ENCODE results near the gene CA6.
"Not testable (repeated sequence)": the region's sequence is repeated elsewhere in the genome, so short reads cannot be mapped to it uniquely, and the experiment has no call there.

CA6 gene

DNA sequence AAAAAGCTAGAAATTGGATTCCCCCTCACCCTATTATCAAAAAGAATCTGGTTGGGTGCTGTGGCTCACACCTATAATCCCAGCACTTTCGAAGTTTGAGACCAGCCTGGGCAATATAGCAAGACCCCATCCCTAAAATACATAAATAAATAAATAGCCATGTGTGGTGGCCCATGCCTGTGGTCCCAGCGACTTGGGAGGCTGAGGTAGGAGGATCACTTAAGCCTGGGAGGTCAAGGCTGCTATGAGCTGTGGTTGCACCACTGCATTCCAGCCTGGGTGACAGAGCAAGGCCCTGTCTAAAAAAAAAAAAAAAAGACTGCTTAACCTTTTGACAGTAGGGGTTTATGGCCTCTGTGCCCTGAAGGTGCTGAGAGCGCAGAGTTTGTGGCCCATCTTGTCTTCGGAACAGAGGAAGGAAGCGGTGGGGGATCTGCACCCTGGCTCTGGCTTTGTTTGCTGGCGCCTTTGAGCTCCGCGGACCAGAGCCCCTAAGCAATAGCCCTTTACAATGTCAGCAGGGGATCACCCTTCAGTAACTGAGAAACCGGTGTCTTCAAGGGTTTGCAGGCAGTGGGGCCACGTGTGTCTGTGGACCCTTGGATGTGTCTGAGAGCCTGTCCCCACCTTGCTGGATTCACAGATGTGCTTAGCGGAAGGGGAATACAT is 58.5 kb downstream of the CA6 start:
- no peak for DNase-seq

DNA sequence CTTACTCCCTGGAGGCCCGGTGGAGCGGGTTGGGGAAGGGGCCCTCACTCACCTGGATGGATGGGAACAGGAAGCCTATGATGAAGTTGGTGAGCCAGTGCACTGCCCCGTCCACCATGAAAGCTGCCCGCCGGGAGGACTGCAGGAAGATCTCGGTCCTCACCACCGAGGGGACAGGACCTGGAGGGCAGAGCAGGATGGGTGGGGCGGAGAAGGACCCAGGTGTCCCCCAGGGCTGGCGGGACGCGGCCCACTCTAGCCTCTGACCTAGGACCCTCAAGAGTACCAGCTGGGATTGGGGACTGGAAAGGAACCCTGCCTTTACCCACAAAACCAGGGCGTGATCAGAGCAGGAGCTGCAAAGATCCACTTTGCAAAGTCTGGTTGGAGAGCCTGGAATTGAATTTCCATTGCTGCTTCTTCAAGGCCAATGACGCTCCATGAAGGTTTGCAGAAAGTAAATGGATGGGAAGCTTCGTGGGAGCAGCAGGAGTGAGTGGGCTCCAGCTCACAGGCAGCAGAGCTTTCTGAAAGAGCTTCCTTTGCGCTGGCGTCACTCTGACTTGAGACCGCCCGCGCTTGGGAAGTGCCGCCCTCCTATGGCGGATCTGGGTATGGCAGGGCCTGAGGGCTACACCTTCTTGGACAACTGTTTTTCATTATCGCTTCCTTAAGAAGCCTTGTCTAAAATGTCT is 59.2 kb downstream of the CA6 start:
- DNase-seq = peak in 42 of 51 donors; percentile 1 to 73 (median 34)

DNA sequence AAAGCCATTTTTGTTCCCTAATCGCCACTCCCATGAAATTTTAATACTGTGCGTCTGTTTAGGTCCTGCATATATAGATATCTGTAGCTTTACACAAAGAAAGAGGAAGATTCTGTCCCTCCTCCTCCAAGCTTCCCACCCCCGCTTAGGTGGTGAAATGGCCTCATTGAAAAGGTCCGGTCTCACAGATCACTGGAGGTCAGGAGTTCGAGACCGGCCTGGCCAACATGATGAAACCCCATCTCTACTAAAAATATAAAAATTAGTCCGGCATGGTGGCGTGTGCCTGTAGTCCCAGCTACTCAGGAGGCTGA is 59.7 kb downstream of the CA6 start:
- no peak for DNase-seq

DNA sequence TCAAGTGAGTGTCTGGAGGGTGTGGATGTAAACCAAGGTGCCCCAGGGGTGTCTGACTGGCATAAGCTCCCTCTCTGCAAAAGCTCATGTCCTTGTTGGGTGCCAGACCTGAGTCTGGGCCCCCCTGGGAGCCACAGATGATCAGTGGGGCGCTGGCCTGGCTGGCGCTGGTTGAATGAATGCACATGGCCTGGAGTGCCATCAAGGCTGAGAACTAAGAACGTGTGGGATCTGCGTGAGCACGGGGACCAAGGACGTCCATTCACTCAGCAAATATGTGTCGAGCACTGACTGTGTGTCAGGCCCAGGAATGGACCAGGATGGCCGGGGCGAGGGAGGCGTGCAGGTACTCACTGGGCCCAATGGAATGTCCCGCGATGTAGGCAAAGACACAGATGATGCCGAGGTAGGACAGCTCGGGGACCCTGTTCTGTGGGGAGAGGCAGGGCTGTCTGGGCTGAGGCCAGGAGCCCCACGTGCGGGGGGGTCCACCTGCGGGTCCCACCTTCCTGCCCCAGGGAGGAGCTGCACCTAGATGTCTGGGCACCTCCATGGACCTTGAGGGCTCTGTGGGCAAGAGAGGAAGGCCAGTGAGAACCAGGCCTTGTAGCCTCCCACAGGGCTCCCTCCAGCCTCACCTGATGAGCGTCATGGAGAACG is 61.4 kb downstream of the CA6 start:
- DNase-seq = no peak

DNA sequence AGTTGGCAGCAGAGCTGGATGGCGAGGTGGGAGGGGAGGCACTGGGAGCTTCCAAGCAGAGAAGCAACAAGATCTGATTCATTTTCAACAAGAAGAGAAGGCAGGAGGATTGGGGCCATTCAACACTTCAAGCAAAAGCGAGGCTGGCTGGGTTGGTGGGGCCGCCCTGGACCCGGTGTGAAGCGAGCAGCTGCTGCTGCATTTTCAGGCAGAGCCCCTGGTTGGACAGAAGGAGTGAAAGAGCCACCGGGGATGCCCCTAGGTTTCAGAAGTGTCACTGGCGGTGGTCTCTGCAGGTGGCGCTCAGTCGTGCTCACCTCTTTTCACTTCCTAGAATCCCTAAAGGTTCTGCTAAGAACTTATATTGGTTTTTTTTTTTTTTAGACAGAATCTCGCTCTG is 62.6 kb downstream of the CA6 start:
- DNase-seq = no peak

DNA sequence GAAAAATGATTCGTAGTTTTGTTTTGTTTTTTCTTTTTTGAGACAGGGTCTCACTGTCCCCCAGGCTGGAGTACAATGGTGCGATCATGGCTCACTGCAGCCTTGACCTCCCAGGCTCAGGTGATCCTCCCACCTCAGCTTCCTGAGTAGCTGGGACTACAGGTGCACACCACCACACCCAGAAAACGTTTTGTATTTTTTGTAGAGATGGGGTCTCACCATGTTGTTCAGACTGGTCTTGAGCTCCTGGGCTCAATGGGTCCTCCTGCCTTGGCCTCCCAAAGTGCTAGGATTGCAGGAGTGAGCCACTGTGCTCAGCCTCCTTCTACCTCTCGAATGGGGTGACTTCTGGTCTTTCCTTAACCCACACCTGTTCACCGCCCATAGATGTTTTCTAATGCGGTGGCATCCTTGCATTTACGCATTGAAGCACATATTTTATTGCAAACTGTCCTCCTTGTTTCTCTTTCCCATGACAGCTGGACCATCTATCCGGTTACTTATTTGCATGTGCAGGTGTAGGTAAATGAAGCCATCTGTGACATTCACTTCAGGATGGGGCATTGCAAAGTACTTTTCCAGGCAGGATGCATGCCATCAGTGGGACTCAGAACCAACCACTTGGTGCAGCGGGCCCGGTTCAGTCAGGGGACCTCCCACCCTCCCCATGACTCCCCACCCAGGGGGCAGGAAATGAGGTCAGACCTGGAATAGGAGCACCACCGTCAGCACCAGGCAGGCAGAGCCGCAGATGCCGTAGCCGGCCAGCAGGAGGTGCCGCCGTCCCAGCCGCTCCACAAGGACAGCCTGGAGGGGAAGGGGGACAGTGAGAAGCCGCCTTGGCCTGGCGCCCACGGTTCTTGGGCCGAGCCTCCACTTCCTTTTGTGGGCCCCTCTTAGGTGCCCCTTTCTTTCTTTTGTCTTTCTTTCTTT is 64.0 kb downstream of the CA6 start:
- no peak for DNase-seq

DNA sequence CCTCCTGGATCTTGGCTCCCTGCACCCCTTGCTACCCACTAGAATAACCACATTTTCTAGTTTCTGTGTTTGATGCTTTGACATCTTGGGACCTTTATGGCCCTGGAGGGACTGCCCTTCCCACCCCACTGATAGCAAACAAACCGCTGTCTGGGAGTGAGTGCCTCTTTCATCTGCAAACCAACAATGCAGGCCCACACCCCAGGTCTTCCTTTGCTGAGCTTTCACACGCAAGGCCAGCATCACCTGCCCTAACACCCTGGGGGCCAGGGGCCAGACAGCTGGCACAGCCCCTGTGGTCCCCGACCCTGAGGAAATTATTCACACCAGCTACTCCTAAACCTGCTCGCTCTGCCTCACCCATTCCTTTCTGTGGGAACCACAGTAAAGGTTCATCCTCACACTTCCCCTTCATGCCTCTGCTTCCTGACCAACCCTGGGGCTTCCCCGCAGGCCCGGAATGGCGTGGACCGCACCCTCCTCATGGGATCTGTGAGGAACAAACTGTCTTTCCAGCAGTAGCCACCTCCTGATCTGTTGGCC is 65.2 kb downstream of the CA6 start:
- DNase-seq = no peak

DNA sequence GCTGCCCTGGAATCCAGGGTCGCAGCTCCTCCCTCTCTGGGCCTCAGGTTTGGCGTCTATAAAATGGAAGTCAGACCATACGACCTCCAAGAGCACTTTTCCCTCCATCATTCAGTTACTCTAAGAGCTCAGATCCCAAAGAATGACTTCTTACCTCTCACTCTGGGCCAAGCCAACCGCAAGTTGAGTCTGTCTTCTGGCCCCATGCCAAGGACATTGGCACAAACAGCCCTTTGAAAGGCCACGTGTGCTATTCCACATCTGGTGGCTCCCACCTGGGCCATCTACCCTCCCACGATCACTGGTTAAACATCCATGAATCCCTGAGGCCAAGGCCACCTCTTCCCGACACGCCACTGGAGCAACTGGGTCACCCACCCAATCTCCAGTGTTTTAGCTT is 68.2 kb downstream of the CA6 start:
- no peak for DNase-seq

DNA sequence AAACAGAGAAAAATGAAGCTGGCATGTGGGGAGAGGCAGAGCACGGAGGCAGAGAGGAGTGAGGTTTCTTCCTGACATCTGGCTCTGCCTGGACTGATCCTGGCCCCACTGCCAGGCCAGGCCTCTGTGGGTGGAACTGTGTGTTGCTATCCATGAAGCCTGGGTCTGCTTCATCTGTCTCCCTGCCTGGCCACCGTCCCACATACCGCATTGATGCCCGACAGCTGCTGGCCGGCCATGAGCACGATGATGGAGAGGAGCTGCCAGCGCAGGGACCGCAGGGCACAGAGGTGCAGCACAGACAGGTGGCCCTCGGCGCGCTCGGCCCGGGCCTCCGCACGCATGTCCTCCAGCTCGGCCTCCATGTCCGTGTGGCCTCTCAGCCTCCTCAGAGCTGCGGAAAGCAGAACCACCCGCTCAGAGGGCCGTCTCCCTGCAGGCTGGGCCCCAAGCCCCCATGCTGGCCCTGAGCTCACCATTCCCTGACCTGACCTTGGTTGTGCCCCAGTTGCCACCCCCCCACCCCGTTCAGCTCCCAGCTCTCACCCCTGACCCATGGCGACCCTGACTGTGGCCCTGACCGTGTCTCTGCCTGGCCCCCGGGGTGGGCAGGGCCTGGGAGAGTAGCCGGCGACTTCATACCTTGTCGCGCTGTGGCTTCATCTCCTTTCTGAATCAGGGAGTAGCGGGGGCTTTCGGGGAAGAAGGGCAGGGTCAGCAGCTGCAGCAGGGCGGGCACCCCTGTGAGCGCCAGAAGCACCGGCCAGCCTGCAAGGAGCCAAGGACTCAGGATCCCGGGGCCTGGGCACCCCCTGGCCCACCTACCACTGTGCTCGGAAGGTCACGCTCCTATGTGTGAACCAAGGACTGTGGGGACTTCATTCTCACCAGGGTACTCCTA is 69.1 kb downstream of the CA6 start:
- no peak for DNase-seq

DNA sequence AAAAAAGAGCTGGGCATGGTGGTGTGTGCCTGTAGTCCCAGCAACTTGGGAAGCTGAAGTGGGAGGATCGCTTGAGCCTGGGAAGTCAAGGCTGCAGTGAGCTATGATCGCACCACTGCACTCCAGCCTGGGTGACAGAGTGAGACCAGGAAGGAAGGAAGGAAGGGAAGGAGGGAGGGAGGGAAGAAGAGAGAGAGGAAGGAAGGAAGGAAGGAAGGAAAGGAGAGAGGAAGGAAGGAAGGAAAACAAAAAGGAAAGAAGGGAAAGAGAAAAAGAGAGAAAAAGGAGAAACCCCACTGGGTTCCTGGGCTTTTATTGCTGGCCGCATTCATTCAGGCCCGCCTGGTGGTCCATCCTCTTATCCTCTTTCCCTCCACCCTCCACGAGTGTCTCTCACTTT is 70.8 kb downstream of the CA6 start:
- no peak for DNase-seq

DNA sequence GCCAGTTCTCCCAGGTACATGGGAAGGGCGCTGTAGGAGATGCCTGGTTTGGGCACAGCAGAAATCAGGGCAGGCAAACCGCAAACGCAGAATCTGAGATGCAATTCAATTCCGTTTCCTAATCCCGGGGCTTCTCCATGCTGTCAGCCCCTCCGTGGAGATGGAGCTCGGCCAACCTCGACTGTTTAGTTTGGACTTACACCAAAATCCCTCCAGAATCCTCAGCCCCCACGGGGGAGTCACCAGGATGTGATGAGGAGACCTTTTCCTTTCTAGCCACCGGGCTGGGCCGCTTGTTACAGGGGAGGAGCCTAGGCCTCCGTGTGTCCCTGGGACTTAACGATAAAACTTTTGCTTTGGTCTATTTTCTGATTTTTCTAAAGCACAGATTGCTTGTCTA is 72.7 kb downstream of the CA6 start:
- DNase-seq = no peak

DNA sequence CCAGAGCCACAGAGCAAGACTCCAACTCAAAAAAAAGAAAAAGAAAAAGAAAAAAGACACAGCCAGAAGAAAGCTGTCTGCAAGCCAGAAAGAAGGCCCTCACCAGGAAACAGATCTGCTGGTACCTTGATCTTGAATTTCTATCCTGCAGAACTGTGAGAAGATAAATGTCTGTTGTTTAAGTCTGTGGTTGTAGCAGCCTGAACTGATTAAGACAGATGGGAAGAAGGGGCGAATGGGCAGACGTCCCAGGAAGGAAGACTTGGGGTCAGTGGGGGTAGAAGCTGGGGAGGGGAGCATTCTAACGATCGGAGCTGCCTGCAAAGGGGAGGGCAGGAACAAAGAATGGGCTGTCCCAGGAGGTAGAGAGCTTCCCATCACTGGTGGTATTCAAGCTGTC is 74.2 kb downstream of the CA6 start:
- DNase-seq = no peak

DNA sequence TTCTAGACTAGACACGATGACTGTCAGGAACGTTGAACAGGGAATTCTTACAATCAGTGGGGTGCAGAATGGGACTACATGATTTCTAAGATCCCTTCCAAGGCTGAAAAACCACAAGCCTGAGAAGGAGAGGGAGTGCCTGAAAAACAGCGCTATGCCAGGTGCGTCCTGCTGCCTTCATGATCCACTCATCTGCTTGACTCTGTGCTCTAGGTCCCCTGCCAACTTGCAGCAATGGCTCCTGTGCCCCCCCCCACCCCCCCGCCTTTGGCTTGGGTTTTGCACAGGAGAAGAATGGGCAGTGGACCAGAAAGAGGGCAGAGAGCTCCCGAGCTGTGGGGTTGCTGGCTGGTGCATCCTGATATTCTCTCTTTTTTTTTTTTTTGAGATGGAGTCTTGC is 74.6 kb downstream of the CA6 start:
- DNase-seq = no peak

DNA sequence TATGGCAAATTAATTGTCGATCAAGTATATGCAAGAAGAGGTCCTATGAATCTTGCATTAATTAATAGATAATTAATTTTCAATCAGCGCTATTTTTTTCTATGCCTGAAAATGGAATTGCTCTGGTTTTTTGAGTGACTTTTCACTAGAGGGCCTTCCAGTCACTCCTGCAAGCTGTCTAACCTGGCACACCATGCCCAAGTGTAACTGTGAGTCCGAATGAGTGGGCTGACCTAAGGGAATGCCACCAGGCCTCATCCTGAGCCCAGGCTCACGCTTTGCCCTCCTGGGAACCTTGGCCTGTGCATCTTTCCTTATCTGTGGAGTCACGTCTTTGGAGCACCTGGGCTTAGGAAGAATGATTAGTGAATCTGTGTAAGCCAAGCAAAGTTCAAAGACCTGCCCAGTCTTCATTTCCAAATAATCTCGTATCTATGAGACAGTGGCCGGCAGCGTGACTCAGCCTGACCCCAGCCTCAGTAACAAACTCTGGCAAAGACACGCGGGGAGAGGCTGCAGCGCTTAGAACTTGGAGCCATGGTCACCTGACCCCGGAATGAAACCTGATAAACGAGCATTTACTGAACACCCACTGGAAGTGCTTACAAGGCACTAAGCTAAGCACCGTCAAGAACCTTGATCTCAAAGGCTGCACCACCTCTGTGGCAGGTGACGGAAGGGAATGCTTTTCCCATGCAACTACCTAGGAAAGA is 76.5 kb downstream of the CA6 start:
- DNase-seq = not testable (repeated sequence)

DNA sequence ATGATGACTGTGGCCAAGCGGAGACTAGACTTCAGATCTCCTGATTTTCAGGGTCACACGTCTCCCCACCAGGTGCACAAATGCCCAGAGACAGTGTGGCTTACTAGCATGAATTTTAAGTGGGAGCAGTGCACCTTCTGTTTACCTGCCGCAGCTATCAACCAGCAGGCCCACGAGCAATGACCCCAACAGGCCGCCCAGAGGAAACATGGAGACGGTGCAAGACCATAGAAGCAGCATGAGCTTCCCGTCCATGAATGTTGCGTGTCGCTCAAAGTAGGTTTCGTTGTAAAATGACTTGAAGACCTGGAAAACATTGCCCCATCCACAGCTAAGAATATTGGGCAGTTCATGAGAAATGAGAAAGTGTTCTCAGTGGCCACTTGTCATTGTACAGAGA is 77.1 kb downstream of the CA6 start:
- no peak for DNase-seq

Measured in hypothalamus (tissue), 51 donors.